GM18870 (cell line): ENCODE results near the gene MUC3A.

Experiments used
- ATAC-seq: cut with Tn5 transposase; IDR thresholded peaks from one replicate; pipeline ENCODE4 v1.9.1; 2021; ENCODE audit warnings: moderate library complexity; ENCODE audit not compliant: unreplicated experiment

MUC3A gene

GRCh38 chr7:100946766-100947365, 2.5 kb upstream of the MUC3A start:
- no peak for ATAC-seq

DNA sequence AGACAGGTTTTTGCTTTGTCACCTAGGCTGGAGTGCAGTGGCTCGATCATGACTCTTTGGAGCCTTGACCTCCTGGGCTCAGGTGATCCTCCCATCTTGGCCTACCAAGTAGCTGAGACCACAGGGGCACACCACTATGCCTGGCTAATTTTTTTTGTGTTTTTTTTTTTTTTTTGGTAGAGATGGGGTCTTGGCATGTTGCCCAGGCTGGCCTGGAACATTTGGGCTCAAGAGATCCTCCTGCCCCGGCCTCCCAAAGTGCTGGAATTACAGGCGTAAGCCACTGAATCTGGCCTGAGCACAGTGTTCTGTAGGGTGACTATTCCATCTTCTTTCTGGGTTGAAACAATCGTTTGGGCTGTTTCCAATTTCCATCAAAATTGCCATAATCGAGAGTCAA, 1.5 kb upstream of the MUC3A start:
- ATAC-seq, result no peak

DNA sequence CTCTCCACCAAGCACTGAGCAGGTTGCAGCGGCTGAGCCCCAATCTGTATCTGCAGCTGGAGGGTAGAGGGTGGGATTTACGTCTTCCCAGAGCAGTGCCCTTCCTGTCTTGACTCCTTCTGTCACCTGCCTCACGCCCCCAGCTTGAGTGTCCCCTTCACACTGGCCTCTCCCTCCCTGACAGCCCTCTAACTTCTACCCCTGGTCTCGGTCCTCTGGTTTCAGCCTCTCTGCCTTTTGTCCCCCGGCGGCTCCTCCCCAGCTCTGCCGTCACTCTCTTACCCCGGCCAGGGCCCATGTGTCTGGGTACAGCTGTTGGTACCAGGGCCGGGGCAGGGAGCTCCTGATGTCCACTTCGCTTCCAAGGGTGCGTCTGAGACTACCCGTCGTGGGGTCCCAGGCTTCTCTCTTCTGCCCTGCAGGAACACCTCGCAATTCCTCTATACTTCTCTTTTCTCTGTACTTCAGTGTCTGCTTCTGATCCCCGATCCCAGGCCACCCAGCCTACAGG, 654 bp downstream of the MUC3A start:
- no peak for ATAC-seq

- no peak for ATAC-seq
Measured at GRCh38 chr7:100951172-100951571, 1.8 kb downstream of the MUC3A start.

GRCh38 chr7:100951888-100952560, 2.7 kb downstream of the MUC3A start:
- no peak for ATAC-seq

GRCh38 chr7:100952641-100953040, 3.3 kb downstream of the MUC3A start:
- ATAC-seq, result no peak

- no peak for ATAC-seq
Measured at GRCh38 chr7:100957832-100958421, 8.6 kb downstream of the MUC3A start.

DNA sequence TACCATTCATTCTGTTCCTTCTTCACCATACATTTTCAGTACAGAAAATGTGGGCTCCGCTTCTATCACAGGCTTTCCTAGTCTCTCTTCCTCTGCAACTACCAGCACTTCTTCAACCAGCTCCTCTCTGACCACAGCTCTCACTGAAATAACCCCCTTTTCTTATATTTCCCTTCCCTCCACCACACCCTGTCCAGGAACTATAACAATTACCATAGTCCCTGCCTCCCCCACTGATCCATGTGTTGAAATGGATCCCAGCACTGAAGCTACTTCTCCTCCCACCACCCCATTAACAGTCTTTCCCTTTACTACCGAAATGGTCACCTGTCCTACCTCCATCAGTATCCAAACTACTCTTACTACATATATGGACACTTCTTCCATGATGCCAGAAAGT, 10.6 kb downstream of the MUC3A start:
- ATAC-seq, result no peak

GRCh38 chr7:100962537-100962936, 13.2 kb downstream of the MUC3A start:
- ATAC-seq, result no peak

DNA sequence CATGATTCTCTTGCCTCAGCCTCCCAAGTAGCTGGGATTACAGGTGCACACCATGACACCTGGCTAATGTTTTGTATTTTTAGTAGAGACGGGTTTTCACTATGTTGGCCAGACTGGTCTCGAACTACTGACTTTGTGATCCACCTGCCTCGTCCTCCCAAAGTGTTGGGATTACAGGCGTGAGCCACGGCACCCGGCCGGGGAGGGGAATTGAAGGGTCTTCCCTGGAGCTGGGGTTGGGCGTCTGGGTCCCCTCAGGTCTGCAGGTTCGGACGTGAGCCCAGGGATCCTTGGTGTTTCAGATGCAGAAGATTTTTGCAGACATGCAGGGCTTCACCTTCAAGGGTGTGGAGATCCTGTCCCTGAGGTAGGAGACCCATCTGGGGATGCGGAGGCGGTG, 14.1 kb downstream of the MUC3A start:
- no peak for ATAC-seq

GRCh38 chr7:100963874-100964273, 14.5 kb downstream of the MUC3A start:
- ATAC-seq, result no peak

DNA sequence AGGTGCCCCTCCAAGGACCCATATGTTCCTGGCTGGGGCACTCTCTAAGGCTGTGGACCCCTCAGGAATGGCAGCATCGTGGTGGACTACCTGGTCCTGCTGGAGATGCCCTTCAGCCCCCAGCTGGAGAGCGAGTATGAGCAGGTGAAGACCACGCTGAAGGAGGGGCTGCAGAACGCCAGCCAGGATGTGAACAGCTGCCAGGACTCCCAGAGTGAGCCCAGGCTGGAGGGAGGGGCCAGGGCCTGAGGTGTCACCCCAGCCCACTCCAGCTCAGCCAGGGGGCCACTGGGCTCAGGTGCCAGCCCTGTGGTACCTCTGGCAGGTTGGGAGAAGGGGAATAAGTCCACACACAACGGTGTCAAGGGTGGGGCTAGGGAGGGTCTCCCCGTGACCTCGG, 15.3 kb downstream of the MUC3A start:
- ATAC-seq, result no peak

DNA sequence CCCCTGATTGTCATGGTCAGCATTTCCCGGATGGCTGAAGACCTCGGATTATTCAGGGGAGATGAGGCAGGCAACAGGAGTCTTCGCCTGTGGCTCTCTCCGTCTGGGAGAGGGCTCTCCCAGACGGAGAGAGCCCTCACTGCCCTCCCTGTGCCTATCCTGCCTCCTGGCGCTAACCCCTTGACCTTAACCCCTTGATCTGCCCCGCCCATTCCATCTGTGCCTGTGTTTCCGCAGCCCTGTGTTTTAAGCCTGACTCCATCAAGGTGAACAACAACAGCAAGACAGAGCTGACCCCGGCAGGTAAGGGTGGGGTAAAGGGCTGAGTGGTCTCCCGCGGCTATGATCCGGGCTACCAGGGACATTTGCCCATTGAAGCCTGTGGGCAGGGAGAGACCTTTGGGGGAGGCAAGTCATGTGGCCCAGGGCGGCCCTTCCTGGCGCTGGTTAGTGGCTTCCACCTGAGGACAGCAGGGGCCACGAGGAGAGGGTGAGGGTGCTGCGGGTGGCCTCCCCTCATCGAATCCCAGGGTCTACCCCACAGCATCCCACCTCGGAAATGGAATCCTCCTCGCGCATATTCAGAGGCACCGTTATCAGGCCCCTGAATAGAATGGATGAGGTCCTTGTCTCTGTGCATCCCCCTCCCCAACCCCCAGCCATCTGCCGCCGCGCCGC, 15.8 kb downstream of the MUC3A start:
- no peak for ATAC-seq

- no peak for ATAC-seq
Measured at GRCh38 chr7:100965723-100966541, 16.6 kb downstream of the MUC3A start.

DNA sequence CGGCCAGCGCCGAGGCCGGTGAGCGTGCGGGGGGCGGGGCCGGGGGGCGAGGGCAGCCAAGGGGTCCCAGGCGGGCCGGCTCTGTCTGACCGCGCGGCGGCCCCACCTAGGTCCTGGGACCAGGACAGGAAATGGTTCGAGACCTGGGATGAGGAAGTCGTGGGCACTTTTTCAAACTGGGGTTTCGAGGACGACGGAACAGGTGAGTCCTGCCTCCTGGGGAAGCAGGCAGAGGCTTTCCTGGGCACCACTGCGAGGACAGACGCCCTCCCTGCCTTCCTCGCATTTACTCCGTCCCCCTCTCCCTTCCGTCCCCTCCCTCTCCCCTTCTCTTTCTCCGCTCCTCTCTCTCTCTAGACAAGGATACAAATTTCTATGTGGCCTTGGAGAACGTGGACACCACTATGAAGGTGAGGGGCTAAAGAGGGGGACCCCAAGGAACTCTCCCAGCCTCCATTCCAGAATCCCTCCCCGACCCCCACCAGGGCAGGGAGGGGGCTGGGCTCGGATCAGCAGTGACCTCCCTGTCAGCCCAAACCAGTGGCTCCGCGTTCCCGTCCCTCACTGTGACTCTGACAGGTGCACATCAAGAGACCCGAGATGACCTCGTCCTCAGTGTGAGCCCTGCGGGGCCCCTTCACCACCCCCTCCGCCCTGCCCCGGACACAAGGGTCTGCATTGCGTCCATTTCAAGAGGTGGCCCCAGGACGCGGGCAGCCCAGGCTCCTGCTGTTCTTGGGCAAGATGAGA, 17.4 kb downstream of the MUC3A start:
- no peak for ATAC-seq

GRCh38 chr7:100967292-100967863, 18.0 kb downstream of the MUC3A start:
- ATAC-seq, result no peak

DNA sequence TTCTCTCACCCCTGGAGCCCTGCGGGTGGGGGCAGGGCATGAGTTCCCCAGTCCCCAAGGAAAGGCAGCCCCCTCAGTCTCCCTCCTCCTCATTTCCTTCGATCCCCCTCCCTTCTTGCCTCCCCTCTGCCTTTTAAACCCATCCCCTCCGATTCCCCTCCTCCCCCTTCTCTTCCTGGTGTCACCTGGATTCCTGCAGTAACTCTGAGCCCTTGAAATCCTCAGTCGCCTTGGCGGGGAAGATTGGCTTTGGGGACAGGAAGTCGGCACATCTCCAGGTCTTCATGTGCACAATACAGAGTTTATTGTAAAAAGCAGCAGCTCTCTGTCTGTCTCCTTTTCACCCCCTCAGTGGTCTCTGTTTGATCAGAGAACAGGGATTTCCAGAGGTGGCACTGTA, 18.7 kb downstream of the MUC3A start:
- no peak for ATAC-seq

DNA sequence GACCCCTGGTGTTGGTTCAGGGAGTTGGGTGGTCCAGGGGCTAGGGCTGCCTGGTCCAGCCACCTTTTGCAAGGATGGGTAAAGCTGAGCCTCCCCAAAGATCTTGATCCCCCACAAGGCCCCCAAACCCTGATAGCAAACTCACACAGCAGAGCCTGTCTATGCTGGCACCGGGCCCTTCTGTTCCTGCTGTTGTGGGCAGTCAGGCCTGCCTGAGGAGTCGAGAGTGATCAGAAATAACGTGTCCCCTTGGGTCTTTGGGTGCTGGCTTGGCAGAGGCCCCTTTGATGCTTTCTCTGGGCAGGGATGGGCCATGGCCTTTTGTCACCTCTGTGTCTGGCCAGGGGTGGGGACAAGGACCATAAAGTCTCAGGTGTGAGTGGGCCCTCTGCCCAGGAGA, 19.3 kb downstream of the MUC3A start:
- no peak for ATAC-seq

GRCh38 chr7:100969066-100969615, 19.8 kb downstream of the MUC3A start, which contains the start of gene MUC12:
Gene MUC12 (plus strand): TSS chr7:100969565. CDS start chr7:100969623, 58 bp downstream.
- no peak for ATAC-seq
